ENCODE results near the gene BPIFB2.

The BPIFB2 gene

GRCh38 chr20:33059741-33060390 lies 52.4 kb downstream of the BPIFB2 start:
- ATAC-seq (ENCODE audit: low read depth) (no peak), DNase-seq (ENCODE audit: low spot score) (peak; percentile 78)
- H3K4me1 ChIP-seq (ENCODE audit: insufficient read depth, poor library complexity, severe bottlenecking): no peaks in the 10 kb centered on the region
- no peaks in the 10 kb centered on the region for H3K36me3 ChIP-seq (ENCODE audit: low read depth)
- no peak overlapping the region for H3K27ac ChIP-seq (ENCODE audit: poor library complexity, severe bottlenecking)
- H3K9me3 ChIP-seq (ENCODE audit: severe bottlenecking): no peaks in the 10 kb centered on the region
- no peak for TF ChIP-seq CTCF (IDR thresholded peaks at IDR 0.05; ENCODE audit: poor library complexity, severe bottlenecking)
- H3K4me3 ChIP-seq (ENCODE audit: severe bottlenecking): no peak overlapping the region
- no peaks in the 10 kb centered on the region for H3K27me3 ChIP-seq (ENCODE audit: insufficient read depth, poor library complexity, severe bottlenecking)

- ATAC-seq (ENCODE audit: low read depth): no peak
- Histone ChIP-seq H3K36me3 (ENCODE audit: low read depth) (no peaks in the 10 kb centered on the region), H3K4me1 (ENCODE audit: insufficient read depth, poor library complexity, severe bottlenecking) (no peaks in the 10 kb centered on the region), H3K27me3 (ENCODE audit: insufficient read depth, poor library complexity, severe bottlenecking) (no peaks in the 10 kb centered on the region), H3K9me3 (ENCODE audit: severe bottlenecking) (no peaks in the 10 kb centered on the region), H3K4me3 (ENCODE audit: severe bottlenecking) (no peak overlapping the region), H3K27ac (ENCODE audit: poor library complexity, severe bottlenecking) (no peak overlapping the region)
- DNase-seq (ENCODE audit: low spot score): peak; percentile 83
- no peak for TF ChIP-seq CTCF (IDR thresholded peaks at IDR 0.05; ENCODE audit: poor library complexity, severe bottlenecking)
These were observed 54.1 kb downstream of the BPIFB2 start for GRCh38 chr20:33061658-33062028.

- no peak overlapping the region for H3K4me3 ChIP-seq (ENCODE audit: severe bottlenecking)
- no peaks in the 10 kb centered on the region for H3K27me3 ChIP-seq (ENCODE audit: insufficient read depth, poor library complexity, severe bottlenecking)
- H3K36me3 ChIP-seq (ENCODE audit: low read depth): no peaks in the 10 kb centered on the region
- DNase-seq (ENCODE audit: low spot score) (peak; percentile 61), ATAC-seq (ENCODE audit: low read depth) (no peak)
- no peak overlapping the region for H3K27ac ChIP-seq (ENCODE audit: poor library complexity, severe bottlenecking)
- H3K4me1 ChIP-seq (ENCODE audit: insufficient read depth, poor library complexity, severe bottlenecking): no peaks in the 10 kb centered on the region
- H3K9me3 ChIP-seq (ENCODE audit: severe bottlenecking): no peaks in the 10 kb centered on the region
- no peak for TF ChIP-seq CTCF (IDR thresholded peaks at IDR 0.05; ENCODE audit: poor library complexity, severe bottlenecking)
These were observed 54.8 kb downstream of the BPIFB2 start for GRCh38 chr20:33062105-33062824.

GRCh38 chr20:33062825-33063149 lies 55.3 kb downstream of the BPIFB2 start:
- DNase-seq (ENCODE audit: low spot score): peak; percentile 68
- Histone ChIP-seq H3K27ac (ENCODE audit: poor library complexity, severe bottlenecking) (no peak overlapping the region), H3K4me3 (ENCODE audit: severe bottlenecking) (no peak overlapping the region), H3K36me3 (ENCODE audit: low read depth) (no peaks in the 10 kb centered on the region), H3K4me1 (ENCODE audit: insufficient read depth, poor library complexity, severe bottlenecking) (no peaks in the 10 kb centered on the region), H3K27me3 (ENCODE audit: insufficient read depth, poor library complexity, severe bottlenecking) (no peaks in the 10 kb centered on the region), H3K9me3 (ENCODE audit: severe bottlenecking) (no peaks in the 10 kb centered on the region)
- no peak for TF ChIP-seq CTCF (IDR thresholded peaks at IDR 0.05; ENCODE audit: poor library complexity, severe bottlenecking)
- no peak for ATAC-seq (ENCODE audit: low read depth)

- ATAC-seq (ENCODE audit: low read depth): no peak
- Histone ChIP-seq H3K27ac (ENCODE audit: poor library complexity, severe bottlenecking) (no peak overlapping the region), H3K9me3 (ENCODE audit: severe bottlenecking) (no peaks in the 10 kb centered on the region), H3K27me3 (ENCODE audit: insufficient read depth, poor library complexity, severe bottlenecking) (no peaks in the 10 kb centered on the region), H3K36me3 (ENCODE audit: low read depth) (no peaks in the 10 kb centered on the region), H3K4me1 (ENCODE audit: insufficient read depth, poor library complexity, severe bottlenecking) (no peaks in the 10 kb centered on the region), H3K4me3 (ENCODE audit: severe bottlenecking) (no peak overlapping the region)
- no peak for TF ChIP-seq CTCF (IDR thresholded peaks at IDR 0.05; ENCODE audit: poor library complexity, severe bottlenecking)
- peak; percentile 75 for DNase-seq (ENCODE audit: low spot score)
These were observed 55.8 kb downstream of the BPIFB2 start for GRCh38 chr20:33063271-33063670.

All from RWPE2 (cell line).